ENCODE data around the gene DEFB125. TPM values are rescaled to one million over a fixed set of nuclear protein-coding genes. Genes with fewer than 3 reads are reported as not detected.

DEFB125 gene
- total RNA-seq, 2 donors from 2014 or later, result not detected

- Histone ChIP-seq H3K27ac (no peak overlapping the region), H3K9me3 (no peaks in the 10 kb centered on the region), H3K27me3 (no peaks in the 10 kb centered on the region), H3K9ac (ENCODE audit: low read depth in 2 of 2, low read length in 2 of 2) (no peak overlapping the region), H3K4me3 (no peak overlapping the region), H3K4me1 (no peaks in the 10 kb centered on the region), H3K36me3 (no peaks in the 10 kb centered on the region)
- intact Hi-C loops (cut with DNase I), result no loop called here
- no peak for DNase-seq
- TF ChIP-seq CTCF (IDR thresholded peaks at IDR 0.05), result no peak
Measured at GRCh38 chr20:64026-64603, 23.4 kb upstream of the DEFB125 start.

GRCh38 chr20:64766-65322 is 22.6 kb upstream of the DEFB125 start:
- TF ChIP-seq CTCF (IDR thresholded peaks at IDR 0.05), result no peak
- no peaks in the 10 kb centered on the region for H3K36me3 ChIP-seq
- intact Hi-C loops (cut with DNase I), result no loop called here
- H3K27me3 ChIP-seq, result no peaks in the 10 kb centered on the region
- no peak overlapping the region for H3K4me3 ChIP-seq
- no peak overlapping the region for H3K27ac ChIP-seq
- H3K9ac ChIP-seq (ENCODE audit: low read depth in 2 of 2, low read length in 2 of 2), result no peak overlapping the region
- no peaks in the 10 kb centered on the region for H3K4me1 ChIP-seq
- DNase-seq, result no peak
- H3K9me3 ChIP-seq, result no peaks in the 10 kb centered on the region

GRCh38 chr20:77231-77630 is 10.2 kb upstream of the DEFB125 start:
- Histone ChIP-seq H3K27ac (no peak overlapping the region), H3K9ac (ENCODE audit: low read depth in 2 of 2, low read length in 2 of 2) (no peak overlapping the region), H3K9me3 (no peaks in the 10 kb centered on the region), H3K27me3 (no peaks in the 10 kb centered on the region), H3K4me3 (no peak overlapping the region), H3K4me1 (no peaks in the 10 kb centered on the region), H3K36me3 (no peaks in the 10 kb centered on the region)
- no peak for TF ChIP-seq CTCF (IDR thresholded peaks at IDR 0.05)
- no peak for DNase-seq
- intact Hi-C loops (cut with DNase I), result no loop called here

GRCh38 chr20:78338-78737 is 9.1 kb upstream of the DEFB125 start:
- no peak for DNase-seq
- Histone ChIP-seq H3K27me3 (no peaks in the 10 kb centered on the region), H3K4me3 (no peak overlapping the region), H3K4me1 (no peaks in the 10 kb centered on the region), H3K9me3 (no peaks in the 10 kb centered on the region), H3K9ac (ENCODE audit: low read depth in 2 of 2, low read length in 2 of 2) (no peak overlapping the region), H3K27ac (no peak overlapping the region), H3K36me3 (no peaks in the 10 kb centered on the region)
- intact Hi-C loops (cut with DNase I), result no loop called here
- TF ChIP-seq CTCF (IDR thresholded peaks at IDR 0.05), result no peak

- peak; percentile 33 for DNase-seq
Measured at GRCh38 chr20:79565-79964, 7.9 kb upstream of the DEFB125 start.

More at GRCh38 chr20:79565-79964, 7.9 kb upstream of the DEFB125 start:
- no peaks in the 10 kb centered on the region for H3K4me1 ChIP-seq
- no peaks in the 10 kb centered on the region for H3K9me3 ChIP-seq
- no peaks in the 10 kb centered on the region for H3K36me3 ChIP-seq
- H3K27me3 ChIP-seq, result no peaks in the 10 kb centered on the region
- no peak for TF ChIP-seq CTCF (IDR thresholded peaks at IDR 0.05)
- intact Hi-C loops (cut with DNase I), result no loop called here
- no peak overlapping the region for H3K27ac ChIP-seq
- H3K4me3 ChIP-seq, result no peak overlapping the region
- no peak overlapping the region for H3K9ac ChIP-seq (ENCODE audit: low read depth in 2 of 2, low read length in 2 of 2)
